Endothelial cell of umbilical vein (primary cell): ENCODE results near the gene FAM168A. TPM values are rescaled to one million over a fixed set of nuclear protein-coding genes. Genes with fewer than 3 reads are reported as not detected.

Experiments
- BruUV-seq: library from RNA; stranded (reverse); fragments of 400-500 nt; replicated peaks from 2 replicates; lab custom pipeline; 2021; lab: Mats Ljungman, UMichigan
- CTCF ChIA-PET: fragments of 300-600, 350-600 bp; sonication (Branson Sonifier 250); formaldehyde crosslinking; loops from one replicate; lab custom pipeline; 2021; ENCODE audit warnings: antibody characterized with exemption, inconsistent platforms; lab: Charles Lee
- POLR2A ChIA-PET: fragments of 300-600, 350-600 bp; sonication (Branson Sonifier 250); formaldehyde crosslinking; loops from one replicate; lab custom pipeline; 2021; ENCODE audit warnings: antibody characterized with exemption, inconsistent platforms; lab: Charles Lee
- DNase-seq: peaks from one replicate; pipeline ENCODE4 v3.0.0-alpha.2; 2011; ENCODE audit warnings: low read depth, low spot score
- FAIRE-seq: peaks from 2 replicates; lab custom pipeline; 2011; peaks lifted over from hg19 to GRCh38; lab: Jason Lieb, UNC
- H2AFZ ChIP-seq: 2 replicates; pipeline ENCODE4 v1.6.0; 2012; ENCODE audit warnings: low read depth, low read length, control low read depth, inconsistent platforms
- H3K27ac ChIP-seq: 2 replicates; pipeline ENCODE4 v1.5.1; 2011; ENCODE audit warnings: low read depth, mild to moderate bottlenecking, control low read depth, low read length, moderate library complexity; ENCODE audit not compliant: insufficient read depth
- H3K27me3 ChIP-seq, 2 experiments: 2 replicates each; pipeline versions ENCODE4 v1.6.0 to v1.6.1; 2011; ENCODE audit warnings: low read length in 2 of 2, mixed read lengths in 1 of 2; ENCODE audit not compliant: control insufficient read depth in 2 of 2, insufficient read depth in 2 of 2
- H3K36me3 ChIP-seq, 2 experiments: 2 replicates in 1 of 2; 3 replicates in 1 of 2; pipeline ENCODE4 v1.5.1; 2011; ENCODE audit warnings: low read length in 2 of 2, mild to moderate bottlenecking in 1 of 2, moderate library complexity in 1 of 2; ENCODE audit not compliant: control insufficient read depth in 2 of 2, insufficient read depth in 2 of 2; ENCODE audit errors: extremely low read depth in 1 of 2
- H3K4me1 ChIP-seq: 3 replicates; pipeline ENCODE4 v1.5.1; 2011; ENCODE audit warnings: mild to moderate bottlenecking, low read length; ENCODE audit not compliant: control insufficient read depth, insufficient read depth; ENCODE audit errors: extremely low read depth
- H3K4me2 ChIP-seq: 2 replicates; pipeline ENCODE4 v1.6.1; 2011; ENCODE audit warnings: low read length, control low read depth, mixed read lengths; ENCODE audit not compliant: insufficient read depth
- H3K4me3 ChIP-seq, 3 experiments: fragments of 200-600 bp in 1 of 3; sonication (generic), shearing (Covaris generic) in 1 of 3; replicated peaks in 1 of 3; 2 replicates each; pipeline ENCODE4 v1.5.1; 2011 to 2016; ENCODE audit warnings: control low read depth in 3 of 3, low read length in 3 of 3, mild to moderate bottlenecking in 2 of 3, inconsistent platforms in 1 of 3, low read depth in 1 of 3, moderate library complexity in 1 of 3; ENCODE audit not compliant: insufficient read depth in 1 of 3
- H3K79me2 ChIP-seq: 2 replicates; pipeline ENCODE4 v1.6.0; 2012; ENCODE audit warnings: low read length, inconsistent platforms; ENCODE audit not compliant: control insufficient read depth, insufficient read depth
- H3K9ac ChIP-seq: replicated peaks from 2 replicates; pipeline ENCODE3; 2011; ENCODE audit warnings: low read length, control low read depth; ENCODE audit not compliant: insufficient read depth; ENCODE audit errors: extremely low read depth
- H3K9me1 ChIP-seq: replicated peaks from 3 replicates; pipeline ENCODE4 v1.6.0; 2011; ENCODE audit warnings: mild to moderate bottlenecking, low read length; ENCODE audit not compliant: control insufficient read depth, insufficient read depth; ENCODE audit errors: extremely low read depth
- H3K9me3 ChIP-seq: replicated peaks from 2 replicates; pipeline ENCODE4 v1.5.1; 2012; ENCODE audit warnings: low read length, inconsistent platforms; ENCODE audit not compliant: control insufficient read depth, insufficient read depth
- H4K20me1 ChIP-seq: replicated peaks from 2 replicates; pipeline ENCODE3; 2011; ENCODE audit warnings: mild to moderate bottlenecking, low read length; ENCODE audit not compliant: control insufficient read depth, insufficient read depth; ENCODE audit errors: extremely low read depth
- CTCF ChIP-seq, 2 donors: IDR thresholded peaks; 1 replicate in 1 of 2; 2 replicates in 1 of 2; pipeline ENCODE4 v1.5.1; 2011; ENCODE audit warnings: low read length in 2 of 2, mild to moderate bottlenecking in 2 of 2, moderate library complexity in 2 of 2, control low read depth in 1 of 2, inconsistent platforms in 1 of 2, low read depth in 1 of 2; ENCODE audit not compliant: insufficient read depth in 1 of 2; ENCODE audit errors: extremely low read depth in 1 of 2
- EZH2 ChIP-seq: IDR thresholded peaks from 2 replicates; pipeline ENCODE4 v1.6.1; 2012; ENCODE audit warnings: borderline replicate concordance, low read depth, mild to moderate bottlenecking, moderate library complexity, low read length, inconsistent platforms; ENCODE audit not compliant: severe bottlenecking
- FOS ChIP-seq: IDR thresholded peaks from 2 replicates; pipeline ENCODE4 v1.6.1; 2011; ENCODE audit warnings: mild to moderate bottlenecking, low read length, moderate library complexity, borderline replicate concordance; ENCODE audit not compliant: insufficient read depth
- GATA2 ChIP-seq: IDR thresholded peaks from 2 replicates; pipeline ENCODE4 v1.7.0; 2011; ENCODE audit warnings: low read depth, mild to moderate bottlenecking, moderate library complexity, mixed read lengths, low read length; ENCODE audit not compliant: insufficient read length, insufficient read depth
- JUN ChIP-seq: IDR thresholded peaks from 2 replicates; pipeline ENCODE4 v1.6.1; 2011; ENCODE audit warnings: borderline replicate concordance, low read depth; ENCODE audit not compliant: insufficient read length, insufficient read depth
- MAX ChIP-seq: IDR thresholded peaks from 2 replicates; pipeline ENCODE4 v1.6.1; 2011; ENCODE audit not compliant: insufficient read depth, insufficient read length
- MYC ChIP-seq: IDR thresholded peaks from one replicate; pipeline ENCODE4 v1.6.1; 2011; ENCODE audit warnings: mild to moderate bottlenecking, low read depth, low read length
- POLR2A ChIP-seq: IDR thresholded peaks from 2 replicates; pipeline ENCODE4 v1.6.1; 2012; ENCODE audit warnings: low read depth, mild to moderate bottlenecking, control low read depth, low read length
- POLR2AphosphoS5 ChIP-seq: IDR thresholded peaks from 2 replicates; pipeline ENCODE4 v1.6.1; 2012; ENCODE audit warnings: low read depth, mild to moderate bottlenecking, control low read depth, low read length, moderate library complexity; ENCODE audit not compliant: insufficient read depth
- dilution Hi-C: fragments of 300-500 bp; cut with MboI; formaldehyde crosslinking; loops from one replicate; pipeline ENCODE4 v1.15.0; 2019; ENCODE audit warnings: low sequenced_read_pairs; ENCODE audit not compliant: extremely low pct_ligation_motif_present
- intact Hi-C: fragments of 100-400 bp; cut with micrococcal nuclease; formaldehyde crosslinking; loops from one replicate; pipeline ENCODE4 v1.10.0; 2022
- polyA plus RNA-seq, 4 experiments: library from polyadenylated mRNA; depleted of rRNA in 3 of 4; stranded (reverse) in 3 of 4; unstranded in 1 of 4; fragments of >200 nt; gene quantifications; 2 replicates each; pipeline versions ENCODE4 v1.2.1 to v1.2.3, GENCODE V29; 2011 to 2012; ENCODE audit warnings: missing spikeins in 1 of 4
- total RNA-seq: library from RNA; stranded (reverse); gene quantifications from 2 replicates; pipeline ENCODE4 v1.2.3, GENCODE V29; 2021

The FAM168A gene
- total and polyA plus RNA-seq, 2 donors (not counting 3 experiments of a cell fraction or from before 2014, with no cell fraction given) = 17.0 to 20.5 TPM

GRCh38 chr11:73387594-73388264 lies 210.2 kb downstream of the FAM168A start:
- Histone ChIP-seq H3K9me1 (no peaks in the 10 kb centered on the region), H3K79me2 (peaks cover 53% of the 10 kb centered on the region), H2AFZ (no peak overlapping the region), H3K4me1 (peaks cover 29% of the 10 kb centered on the region), H3K9me3 (no peaks in the 10 kb centered on the region), H3K36me3 (no peaks in the 10 kb centered on the region), H3K9ac (no peak overlapping the region), H3K27ac (no peak overlapping the region), H4K20me1 (no peaks in the 10 kb centered on the region), H3K4me2 (no peak overlapping the region), H3K27me3 (no peaks in the 10 kb centered on the region), H3K4me3 (no peak overlapping the region)
- DNase-seq (no peak), FAIRE-seq (no peak)
- TF ChIP-seq CTCF (IDR thresholded peaks at IDR 0.05; ENCODE audit: extremely low read depth in 1 of 2, insufficient read depth in 1 of 2, low read depth in 1 of 2, low read length in 2 of 2) (no peak), EZH2 (no peak), FOS (no peak)
- ChIA-PET CTCF (interaction anchor here (0.5 to 1.8 kb wide), 5 partner anchors 8 to 50 kb away, joined by 3 to 7 read pairs (median 3); no protein-coding TSS in a partner anchor), POLR2A (no interaction called here)
- no TSS peak for BruUV-seq
- dilution Hi-C loops = no loop called here
- intact Hi-C loops = no loop called here

- Histone ChIP-seq H3K36me3 (no peaks in the 10 kb centered on the region), H3K9me1 (no peaks in the 10 kb centered on the region), H3K9me3 (no peaks in the 10 kb centered on the region), H3K4me1 (peaks cover 25% of the 10 kb centered on the region), H3K4me3 (no peak overlapping the region), H3K27me3 (no peaks in the 10 kb centered on the region), H3K4me2 (no peak overlapping the region), H2AFZ (no peak overlapping the region), H4K20me1 (no peaks in the 10 kb centered on the region), H3K9ac (no peak overlapping the region), H3K79me2 (peaks cover 65% of the 10 kb centered on the region), H3K27ac (no peak overlapping the region)
- dilution Hi-C loops = no loop called here
- no peak for TF ChIP-seq JUN
- TF ChIP-seq CTCF (IDR thresholded peaks at IDR 0.05; ENCODE audit: extremely low read depth in 1 of 2, insufficient read depth in 1 of 2, low read depth in 1 of 2, low read length in 2 of 2) = no peak
- no peak for TF ChIP-seq MAX
- no peak for TF ChIP-seq POLR2A
- TF ChIP-seq FOS = no peak
- no peak for TF ChIP-seq MYC
- TF ChIP-seq GATA2 = no peak
- no peak for TF ChIP-seq POLR2AphosphoS5
- no peak for TF ChIP-seq EZH2
- intact Hi-C loops = no loop called here
- no TSS peak for BruUV-seq
- DNase-seq = no peak
- FAIRE-seq = no peak
- CTCF ChIA-PET = interaction anchor here (1.0 to 3.0 kb wide), 4 partner anchors 26 to 79 kb away, joined by 3 to 17 read pairs (median 6); no protein-coding TSS in a partner anchor
- POLR2A ChIA-PET = no interaction called here
Observed at GRCh38 chr11:73386546-73386945, 211.4 kb downstream of the FAM168A start.
